ENCODE measurements around the gene CABCOCO1. TPM values are rescaled to one million over a fixed set of nuclear protein-coding genes. Genes with fewer than 3 reads are reported as not detected.
A peak's percentile ranks its signal among the peaks of the same experiment; 100 is the strongest.

The CABCOCO1 gene
- total RNA-seq = not detected

- peak within 1 kb of the TSS in 3 of 4 donors; percentile 25 to 50 (median 29) for H3K27ac ChIP-seq
- TF ChIP-seq CTCF (IDR thresholded peaks at IDR 0.05) = peak in 1 of 7 experiments; percentile 20
- TF ChIP-seq POLR2A (IDR thresholded peaks at IDR 0.05) = no peak
- no peaks in the 10 kb centered on the region for H3K27me3 ChIP-seq
- no peaks in the 10 kb centered on the region for H3K36me3 ChIP-seq (replicated peaks in 1 of 2; ENCODE audit: insufficient read depth in 1 of 2, low read depth in 2 of 2)
- peak; percentile 39 to 70 (median 56) for DNase-seq
- peaks cover 7% of the 10 kb centered on the region for H3K4me1 ChIP-seq
- intact Hi-C loops (cut with DNase I) = no loop called here
- 1 to 4% methylated on average over 27 to 50 of the region's 51 CpGs for WGBS, 2 donors
- H3K4me3 ChIP-seq = peak within 1 kb of the TSS; percentile 9 to 22
- ATAC-seq = peak; percentile 87
- H3K9me3 ChIP-seq = no peaks in the 10 kb centered on the region
These were observed at the start of gene CABCOCO1 for GRCh38 chr10:61662794-61663259. Gene CABCOCO1, plus strand, starts transcription at chr10:61662929. Its CDS starts 44 bp downstream, at chr10:61662973.

- no peaks in the 10 kb centered on the region for H3K36me3 ChIP-seq (replicated peaks in 1 of 2; ENCODE audit: insufficient read depth in 1 of 2, low read depth in 2 of 2)
- peaks cover 9% of the 10 kb centered on the region for H3K4me1 ChIP-seq
- DNase-seq (no peak), ATAC-seq (no peak)
- 84 to 89% methylated on average over 2 of the region's 2 CpGs for WGBS, 2 donors
- no peak for TF ChIP-seq CTCF (IDR thresholded peaks at IDR 0.05)
- TF ChIP-seq POLR2A (IDR thresholded peaks at IDR 0.05) = no peak
- intact Hi-C loops (cut with DNase I) = no loop called here
- no peaks in the 10 kb centered on the region for H3K27me3 ChIP-seq
- H3K27ac ChIP-seq = no peak overlapping the region
- no peaks in the 10 kb centered on the region for H3K9me3 ChIP-seq
- no peak overlapping the region for H3K4me3 ChIP-seq
These were observed 49.1 kb upstream of the CABCOCO1 start for GRCh38 chr10:61613665-61614064.

GRCh38 chr10:61616611-61617010, 46.1 kb upstream of the CABCOCO1 start:
- Histone ChIP-seq H3K27me3 (no peaks in the 10 kb centered on the region), H3K4me1 (peaks cover 12% of the 10 kb centered on the region), H3K27ac (no peak overlapping the region), H3K9me3 (no peaks in the 10 kb centered on the region), H3K4me3 (no peak overlapping the region), H3K36me3 (replicated peaks in 1 of 2; ENCODE audit: insufficient read depth in 1 of 2, low read depth in 2 of 2) (no peaks in the 10 kb centered on the region)
- no peak for TF ChIP-seq POLR2A (IDR thresholded peaks at IDR 0.05)
- TF ChIP-seq CTCF (IDR thresholded peaks at IDR 0.05) = no peak
- intact Hi-C loops (cut with DNase I) = no loop called here
- DNase-seq (no peak), ATAC-seq (no peak)
- whole genome bisulfite sequencing, 2 donors = 67 to 70% methylated on average over 4 of the region's 4 CpGs

GRCh38 chr10:61617180-61617579, 45.5 kb upstream of the CABCOCO1 start:
- no peak for TF ChIP-seq CTCF (IDR thresholded peaks at IDR 0.05)
- TF ChIP-seq POLR2A (IDR thresholded peaks at IDR 0.05) = no peak
- H3K27ac ChIP-seq = no peak overlapping the region
- no peak overlapping the region for H3K4me3 ChIP-seq
- DNase-seq (no peak), ATAC-seq (no peak)
- no peaks in the 10 kb centered on the region for H3K36me3 ChIP-seq (replicated peaks in 1 of 2; ENCODE audit: insufficient read depth in 1 of 2, low read depth in 2 of 2)
- H3K27me3 ChIP-seq = no peaks in the 10 kb centered on the region
- H3K4me1 ChIP-seq = peaks cover 8% of the 10 kb centered on the region
- H3K9me3 ChIP-seq = no peaks in the 10 kb centered on the region
- intact Hi-C loops (cut with DNase I) = no loop called here

GRCh38 chr10:61617586-61617985, 45.1 kb upstream of the CABCOCO1 start:
- WGBS, 2 donors = 62 to 75% methylated on average over 5 of the region's 5 CpGs
- intact Hi-C loops (cut with DNase I) = no loop called here
- no peaks in the 10 kb centered on the region for H3K27me3 ChIP-seq
- no peak for TF ChIP-seq POLR2A (IDR thresholded peaks at IDR 0.05)
- no peak for TF ChIP-seq CTCF (IDR thresholded peaks at IDR 0.05)
- H3K36me3 ChIP-seq (replicated peaks in 1 of 2; ENCODE audit: insufficient read depth in 1 of 2, low read depth in 2 of 2) = no peaks in the 10 kb centered on the region
- DNase-seq (no peak), ATAC-seq (no peak)
- H3K4me1 ChIP-seq = peaks cover 4% of the 10 kb centered on the region
- H3K27ac ChIP-seq = no peak overlapping the region
- H3K4me3 ChIP-seq = no peak overlapping the region
- no peaks in the 10 kb centered on the region for H3K9me3 ChIP-seq

Measured in body of pancreas (tissue), 4 donors.